HCT116 (cell line): ENCODE data around the gene CHD3. TPM values are rescaled to one million over a fixed set of nuclear protein-coding genes. Genes with fewer than 3 reads are reported as not detected.

Source experiments
- ATAC-seq: fragments of 200-7000 bp; cut with Tn5 transposase; 2 replicates; pipeline ENCODE4 v1.9.1; 2020; ENCODE audit warnings: mild to moderate bottlenecking, moderate library complexity
- BruUV-seq: library from RNA; stranded (reverse); fragments of 400-500 nt; replicated peaks from 2 replicates; lab custom pipeline; 2021; lab: Mats Ljungman, UMichigan
- CTCF ChIA-PET: fragments of 300-600 bp; sonication (Branson Sonifier 250); formaldehyde crosslinking; loops from one replicate; lab custom pipeline; 2021; ENCODE audit warnings: antibody characterized with exemption; lab: Charles Lee
- POLR2A ChIA-PET: fragments of 300-600, 350-600 bp; sonication (Branson Sonifier 250); formaldehyde crosslinking; loops from one replicate; lab custom pipeline; 2021; ENCODE audit warnings: antibody characterized with exemption; lab: Charles Lee
- RAD21 ChIA-PET, 2 experiments: fragments of 300-600 bp; sonication (Branson Sonifier 250); formaldehyde crosslinking; loops; one replicate each; lab custom pipeline; 2023; ENCODE audit warnings: low total read pairs in 2 of 2; ENCODE audit not compliant: uncharacterized antibody in 2 of 2, unreplicated experiment in 2 of 2, low non-redundant PET in 1 of 2; lab: Charles Lee
- DNase-seq: peaks from one replicate; pipeline ENCODE4 v3.0.0-alpha.2; 2010; ENCODE audit warnings: low read depth, low spot score
- H2AFZ ChIP-seq: fragments of 200-600 bp; shearing (Covaris generic), sonication (generic); 2 replicates; pipeline ENCODE4 v1.6.1; 2017; ENCODE audit warnings: low read depth, mixed run types, mixed read lengths, antibody characterized with exemption, low read length; ENCODE audit not compliant: poor library complexity, severe bottlenecking
- H3K27ac ChIP-seq: 2 replicates; pipeline ENCODE4 v1.5.1; 2012; ENCODE audit warnings: low read depth, low read length
- H3K27me3 ChIP-seq: fragments of 200-600 bp; sonication (generic); 2 replicates; pipeline ENCODE4 v1.6.1; 2016; ENCODE audit warnings: mixed run types, low read length, mixed read lengths; ENCODE audit not compliant: insufficient read depth
- H3K36me3 ChIP-seq, 2 experiments: fragments of 200-500 bp in 1 of 2; fragments of 200-600 bp in 1 of 2; sonication (Bioruptor generic) in 1 of 2; sonication (generic) in 1 of 2; 2 replicates each; pipeline versions ENCODE4 v1.5.1 to v1.6.1; 2014 to 2016; ENCODE audit warnings: low read length in 2 of 2, inconsistent platforms in 1 of 2, mixed read lengths in 1 of 2, mixed run types in 1 of 2; ENCODE audit not compliant: insufficient read depth in 2 of 2, control insufficient read depth in 1 of 2
- H3K4me1 ChIP-seq, 2 experiments: fragments of 200-600 bp in 1 of 2; sonication (generic) in 1 of 2; 2 replicates each; pipeline versions ENCODE4 v1.5.1 to v1.6.1; 2012 to 2017; ENCODE audit warnings: low read length in 2 of 2, inconsistent platforms in 1 of 2, mild to moderate bottlenecking in 1 of 2, mixed read lengths in 1 of 2, mixed run types in 1 of 2, moderate library complexity in 1 of 2; ENCODE audit not compliant: insufficient read depth in 2 of 2, control insufficient read depth in 1 of 2
- H3K4me2 ChIP-seq: fragments of 200-600 bp; sonication (generic); 2 replicates; pipeline ENCODE4 v1.6.1; 2017; ENCODE audit warnings: mixed run types, low read length, mixed read lengths
- H3K4me3 ChIP-seq, 2 experiments: fragments of 200-600 bp in 1 of 2; sonication (generic) in 1 of 2; replicated peaks in 1 of 2; 2 replicates each; pipeline ENCODE4 v1.5.1; 2011 to 2016; ENCODE audit warnings: low read length in 2 of 2, control low read depth in 1 of 2, low read depth in 1 of 2, mild to moderate bottlenecking in 1 of 2, mixed read lengths in 1 of 2, mixed run types in 1 of 2
- H3K79me2 ChIP-seq: fragments of 200-600 bp; sonication (generic); 2 replicates; pipeline ENCODE4 v1.6.1; 2017; ENCODE audit warnings: mild to moderate bottlenecking, mixed run types, low read length, moderate library complexity, mixed read lengths; ENCODE audit not compliant: insufficient read depth
- H3K9ac ChIP-seq: fragments of 200-600 bp; sonication (generic); 2 replicates; pipeline ENCODE4 v1.6.1; 2016; ENCODE audit warnings: low read length, mixed read lengths
- H3K9me2 ChIP-seq: fragments of 200-600 bp; sonication (generic), shearing (Covaris generic); 2 replicates; pipeline ENCODE4 v1.6.1; 2017; ENCODE audit warnings: mixed run types, mild to moderate bottlenecking, moderate library complexity; ENCODE audit not compliant: insufficient read depth
- H3K9me3 ChIP-seq, 2 experiments: fragments of 200-500 bp in 1 of 2; fragments of 200-600 bp in 1 of 2; sonication (Bioruptor generic) in 1 of 2; sonication (generic) in 1 of 2; 2 replicates each; pipeline ENCODE4 v1.6.1; 2014 to 2017; ENCODE audit warnings: low read length in 2 of 2, mixed read lengths in 2 of 2, inconsistent platforms in 1 of 2, low read depth in 1 of 2, mild to moderate bottlenecking in 1 of 2, mixed run types in 1 of 2, moderate library complexity in 1 of 2; ENCODE audit not compliant: control insufficient read depth in 1 of 2, insufficient read depth in 1 of 2
- H4K20me1 ChIP-seq: fragments of 200-600 bp; sonication (generic), shearing (Covaris generic); 2 replicates; pipeline ENCODE4 v1.6.1; 2017; ENCODE audit warnings: mixed run types, mild to moderate bottlenecking, moderate library complexity; ENCODE audit not compliant: insufficient read depth
- MAX ChIP-seq: IDR thresholded peaks from 2 replicates; pipeline ENCODE4 v1.6.1; 2012
- TCF7L2 ChIP-seq: IDR thresholded peaks from 2 replicates; pipeline ENCODE4 v1.7.0; 2011; ENCODE audit warnings: borderline replicate concordance, inconsistent platforms; ENCODE audit not compliant: insufficient read depth, insufficient read length; ENCODE audit errors: extremely low read depth
- ZFX ChIP-seq: fragments of 450-650 bp; IDR thresholded peaks from 2 replicates; pipeline ENCODE4 v1.6.1; 2017
- ZNF274 ChIP-seq: fragments of 200-500 bp; sonication (Bioruptor generic); IDR thresholded peaks from 2 replicates; pipeline ENCODE4 v1.6.1; 2014; ENCODE audit warnings: mild to moderate bottlenecking, low read depth, low read length, inconsistent platforms
- intact Hi-C: fragments of 100-400 bp; cut with micrococcal nuclease; formaldehyde crosslinking; loops from 2 replicates; pipeline ENCODE4 v1.10.0; 2022
- total RNA-seq: library from RNA; stranded (reverse); gene quantifications from one replicate; pipeline ENCODE4 v1.2.1, GENCODE V29; 2021; ENCODE audit not compliant: unreplicated experiment

CHD3 gene
- total RNA-seq, 1 experiment from 2014 or later: 54.8 TPM

DNA sequence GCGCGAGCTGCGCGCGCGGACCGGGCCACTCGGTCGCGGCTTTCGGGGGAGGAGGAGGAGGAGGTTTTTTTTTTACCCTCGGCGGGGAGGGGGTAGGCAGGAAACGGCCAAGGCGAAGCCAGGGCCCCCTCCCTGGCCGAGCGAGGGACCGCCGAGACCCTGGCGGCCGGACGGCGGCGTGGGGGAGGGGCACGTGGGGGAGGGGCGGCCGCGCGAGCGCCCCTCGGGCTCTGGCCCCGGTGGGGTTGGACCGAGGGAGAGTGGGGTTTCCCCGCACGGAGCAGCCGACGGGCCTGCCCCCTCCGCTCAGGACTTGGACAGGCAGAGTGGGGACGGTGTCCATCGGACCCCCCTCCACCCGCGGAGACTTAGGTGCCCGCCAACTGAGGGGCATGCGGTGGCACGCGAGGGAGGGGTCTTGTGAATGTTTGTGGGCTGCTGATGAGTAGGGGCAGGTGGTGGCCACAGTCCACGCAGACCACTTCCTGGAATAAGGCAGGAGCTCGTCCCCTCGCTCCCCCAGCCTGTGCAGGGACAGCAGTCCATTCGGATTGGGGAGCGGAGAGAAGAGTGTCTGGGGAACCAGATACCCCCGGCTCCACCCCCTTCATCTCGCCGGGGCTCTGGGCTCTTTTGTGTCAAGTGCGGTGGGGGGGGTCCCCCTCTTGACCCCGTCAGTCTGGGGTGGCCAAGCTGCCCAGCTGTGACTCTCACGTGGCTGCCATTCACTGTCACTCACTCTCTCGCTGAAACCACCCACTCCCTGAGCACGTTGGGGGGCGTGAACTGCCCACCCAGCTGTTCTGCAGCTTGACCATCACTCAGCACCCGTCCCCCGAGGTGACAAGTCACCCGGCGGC, 3.0 kb upstream of the CHD3 start:
- Histone ChIP-seq H3K9me3 (no peaks in the 10 kb centered on the region), H4K20me1 (no peaks in the 10 kb centered on the region), H3K4me1 (peaks cover 39 to 53% of the 10 kb centered on the region in 2 experiments), H3K9ac (peak overlapping the region; percentile 86), H3K36me3 (peaks cover 3 to 8% of the 10 kb centered on the region in 2 experiments; a peak in 2 of 4 replicates), H3K9me2 (no peaks in the 10 kb centered on the region), H3K4me2 (peak overlapping the region; percentile 99), H3K27ac (peak overlapping the region; percentile 97), H2AFZ (no peak overlapping the region), H3K79me2 (peaks cover 33% of the 10 kb centered on the region), H3K27me3 (no peaks in the 10 kb centered on the region), H3K4me3 (peak overlapping the region; percentile 56 to 82)
- CTCF ChIA-PET: interaction anchor here (0.8 to 1.0 kb wide), 3 partner anchors 19 to 29 kb away, joined by 3 read pairs; partner anchors contain the start of gene NAA38
- ATAC-seq (peak; percentile 28), DNase-seq (no peak)
- POLR2A ChIA-PET: no interaction called here
- BruUV-seq: no TSS peak
- peak; percentile 31; the same call in 1 of the 2 replicates for TF ChIP-seq MAX
- no peak for TF ChIP-seq ZNF274
- TF ChIP-seq TCF7L2: peak; percentile 54
- peak; percentile 30; the same call in 1 of the 2 replicates for TF ChIP-seq ZFX
- RAD21 ChIA-PET: interaction anchor here in 1 of 2 experiments (0.5 kb wide), 1 partner anchor 46 kb away, joined by 3 read pairs; the partner anchor contains the start of gene TRAPPC1
- intact Hi-C loops: loop anchor here (2.0 kb wide), 1 partner anchor 51 kb away; the partner anchor contains the start of gene KDM6B
